HG03378 (cell line): ENCODE measurements around the gene MEPCE.

Source experiments
- ATAC-seq: cut with Tn5 transposase; IDR thresholded peaks from one replicate; pipeline ENCODE4 v1.9.1; 2021; ENCODE audit warnings: mild to moderate bottlenecking, moderate library complexity; ENCODE audit not compliant: unreplicated experiment

The MEPCE gene

DNA sequence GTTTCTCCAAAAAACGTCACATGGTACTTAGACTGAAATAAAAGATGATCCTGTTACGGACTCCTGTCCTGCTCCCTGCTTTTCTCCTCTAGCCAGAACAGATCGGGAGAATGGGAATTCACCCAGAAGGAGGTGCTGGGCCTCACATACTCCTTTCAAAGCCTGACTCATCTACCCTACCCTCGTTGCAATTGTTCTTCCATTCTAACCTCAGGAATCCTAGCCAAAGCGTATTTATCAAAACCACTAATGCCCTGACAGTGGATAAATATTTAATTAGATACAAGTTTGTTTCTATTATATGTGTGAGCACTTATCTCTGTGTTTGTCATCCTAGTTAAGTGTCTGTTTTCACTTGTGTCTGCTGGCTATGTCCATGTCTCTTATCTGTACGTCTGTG, 22.9 kb upstream of the MEPCE start:
- no peak for ATAC-seq

DNA sequence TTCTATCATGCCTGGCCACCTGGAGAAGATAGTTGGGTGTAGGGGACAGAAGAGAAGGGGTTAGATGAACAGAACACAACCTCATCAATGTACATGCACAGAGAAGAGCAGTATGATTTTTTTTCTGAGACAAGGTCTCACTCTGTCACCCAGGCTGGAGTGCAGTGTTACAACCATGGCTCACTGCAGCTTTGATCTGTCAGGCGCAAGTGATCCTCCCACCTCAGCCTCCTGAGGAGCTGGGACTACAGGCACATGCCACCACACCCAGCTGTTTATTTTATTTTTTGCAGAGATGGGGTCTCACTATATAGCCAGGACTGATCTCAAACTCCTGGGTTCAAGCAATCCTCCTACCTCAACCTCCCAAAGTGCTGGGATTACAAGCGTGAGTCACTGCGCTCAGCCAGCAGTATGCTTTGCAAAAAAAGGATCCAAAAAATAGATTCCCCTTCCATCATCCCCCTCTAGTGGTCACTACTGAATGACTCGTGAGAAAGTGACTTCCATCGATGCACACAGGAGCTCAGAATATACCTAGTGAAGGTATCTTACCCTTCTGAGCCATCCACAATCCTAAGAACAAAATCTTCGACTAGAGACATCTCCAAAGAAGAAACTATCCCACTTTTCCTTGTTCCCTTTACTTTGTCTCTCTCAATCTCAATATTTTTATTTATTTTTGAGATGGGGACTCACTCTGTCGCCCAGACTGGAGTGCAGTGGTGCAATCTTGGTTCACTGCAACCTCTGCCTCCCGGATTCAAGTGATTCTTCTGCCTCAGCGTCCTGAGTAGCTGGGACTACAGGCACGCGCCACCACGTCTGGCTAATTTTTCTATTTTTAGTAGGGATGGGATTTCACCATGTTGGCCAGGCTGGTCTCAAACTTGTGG, 22.1 kb upstream of the MEPCE start:
- ATAC-seq: peak; percentile 56

DNA sequence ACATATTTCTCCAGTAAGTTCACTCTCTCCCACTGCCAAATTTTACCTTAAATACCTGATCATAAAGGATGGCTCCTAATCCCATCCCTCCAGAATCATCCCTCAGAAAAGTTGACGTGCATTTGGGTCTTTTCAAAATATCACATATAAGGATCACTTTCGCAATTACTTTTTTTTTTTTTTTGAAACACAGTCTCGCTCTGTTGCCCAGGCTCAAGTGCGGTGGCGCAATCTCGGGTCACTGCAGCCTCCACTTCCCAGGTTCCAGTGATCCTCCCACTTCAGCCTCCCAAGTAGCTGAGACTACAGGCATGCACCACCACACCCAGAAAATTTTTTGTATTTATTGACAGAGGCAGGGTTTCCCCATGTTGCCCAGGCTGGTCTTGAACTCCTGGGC, 18.5 kb upstream of the MEPCE start:
- ATAC-seq: no peak

DNA sequence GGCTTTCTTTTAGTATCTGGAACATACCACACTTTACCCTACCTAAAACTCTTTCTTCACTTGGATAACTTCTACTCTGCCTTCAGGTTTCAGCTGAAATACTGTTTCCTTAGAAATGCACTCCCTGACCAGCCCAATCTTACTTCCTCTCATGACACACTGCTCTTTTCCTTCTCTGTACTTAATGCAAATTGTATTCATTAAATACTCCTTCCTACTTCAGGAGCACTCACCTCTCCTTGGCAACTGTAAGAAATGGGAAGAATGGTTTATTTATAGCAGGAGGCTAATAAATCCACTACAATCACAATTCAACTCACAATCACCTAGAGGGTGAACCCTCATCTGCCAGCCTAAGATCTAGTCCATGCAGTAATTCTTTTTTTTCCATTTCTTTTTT, 16.3 kb upstream of the MEPCE start:
- ATAC-seq: no peak

DNA sequence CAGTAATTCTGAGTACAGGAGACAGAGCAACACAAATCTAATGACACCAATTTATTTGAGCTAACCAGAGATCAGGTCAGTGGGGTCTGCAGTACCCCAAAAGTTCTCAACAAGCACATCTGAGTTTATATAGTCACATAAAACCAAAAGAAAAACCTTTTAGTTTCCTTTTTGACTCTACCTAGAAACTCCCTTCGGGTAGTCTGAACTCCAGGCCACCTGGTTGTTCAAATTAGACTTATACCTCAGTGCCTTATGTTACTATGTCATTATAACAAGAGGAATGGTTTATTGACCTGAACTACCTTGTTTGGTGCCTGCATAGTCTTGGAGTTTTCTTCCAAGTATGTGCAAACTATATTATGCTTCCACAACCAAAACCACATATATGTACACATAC, 15.7 kb upstream of the MEPCE start:
- ATAC-seq: no peak

DNA sequence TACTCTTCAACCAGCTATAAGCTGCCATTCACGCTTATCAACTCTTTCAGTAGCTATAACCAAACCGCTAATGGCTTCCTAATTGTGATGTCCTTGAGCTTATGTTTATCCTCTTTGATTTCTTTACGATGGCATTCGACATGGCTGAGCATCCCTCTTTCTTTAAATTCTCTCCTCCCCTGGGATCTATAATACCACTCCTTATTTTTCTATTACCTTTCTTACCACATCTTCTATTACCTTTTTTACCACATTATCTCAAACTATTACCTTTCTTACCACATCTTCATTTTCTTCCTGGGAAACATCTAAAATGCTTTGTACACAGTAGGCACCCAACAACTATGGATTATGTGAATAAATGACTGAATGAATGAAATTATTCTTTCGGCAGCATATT, 14.2 kb upstream of the MEPCE start:
- no peak for ATAC-seq

DNA sequence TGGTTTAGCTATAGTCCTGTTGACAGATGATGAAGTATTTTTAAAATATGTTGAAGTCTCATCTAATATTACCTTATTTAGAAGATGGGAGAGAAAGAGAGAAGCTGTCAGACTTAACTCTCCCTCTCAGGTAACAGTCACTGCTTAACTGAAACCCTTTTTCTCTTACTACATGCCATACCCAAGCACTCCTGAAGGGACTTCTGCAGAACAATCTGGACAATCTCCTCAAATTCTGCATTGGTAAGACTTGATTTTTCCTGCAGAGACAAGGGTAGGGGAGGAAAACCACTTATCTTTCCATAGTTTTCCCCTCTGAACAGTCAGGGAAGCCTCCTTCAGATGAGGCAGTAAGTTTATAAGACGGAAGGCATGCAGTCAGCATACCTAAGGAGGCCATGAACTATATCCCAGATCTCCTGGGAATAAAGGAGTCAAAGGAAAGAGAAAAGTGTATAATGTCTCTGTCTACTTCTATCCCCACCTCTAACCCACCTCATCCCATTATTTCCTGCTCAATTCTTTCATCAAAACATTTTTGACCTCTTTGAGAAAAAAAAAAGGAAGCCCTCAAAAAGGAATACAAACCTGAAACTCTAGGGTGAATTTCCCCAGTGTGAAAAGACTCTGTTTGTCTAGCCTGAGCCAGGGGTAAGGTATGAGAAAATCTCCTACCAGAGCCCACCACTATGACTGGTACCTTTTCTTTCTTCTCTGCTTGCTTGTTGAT, 10.5 kb upstream of the MEPCE start:
- no peak for ATAC-seq

DNA sequence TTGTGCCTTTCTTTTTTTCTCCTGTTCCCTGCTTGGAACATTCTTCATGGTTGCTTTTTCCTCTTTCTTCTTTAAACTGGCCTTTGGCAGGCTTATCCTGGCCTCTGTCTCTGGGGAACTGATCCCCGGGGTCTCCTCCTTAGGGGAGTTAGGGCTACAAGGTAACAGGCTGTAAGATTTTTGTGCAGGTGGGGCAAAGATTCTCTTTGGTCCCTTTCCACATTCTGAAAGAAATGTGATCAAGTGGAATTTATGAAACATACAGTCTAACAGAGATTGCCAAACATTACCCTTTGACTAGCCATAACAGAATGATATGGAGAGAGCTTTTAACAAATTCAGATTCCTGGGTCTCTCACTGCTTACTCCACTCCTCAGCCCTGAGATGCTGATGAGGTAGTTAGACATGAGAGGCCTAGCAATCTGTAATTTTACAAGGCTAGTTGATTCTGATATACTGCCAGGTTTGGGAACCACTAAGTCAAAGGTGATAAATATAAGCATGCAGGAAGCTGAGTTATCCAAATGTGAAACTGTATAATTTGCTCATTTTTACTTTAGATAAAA, 9.9 kb upstream of the MEPCE start:
- ATAC-seq: no peak

DNA sequence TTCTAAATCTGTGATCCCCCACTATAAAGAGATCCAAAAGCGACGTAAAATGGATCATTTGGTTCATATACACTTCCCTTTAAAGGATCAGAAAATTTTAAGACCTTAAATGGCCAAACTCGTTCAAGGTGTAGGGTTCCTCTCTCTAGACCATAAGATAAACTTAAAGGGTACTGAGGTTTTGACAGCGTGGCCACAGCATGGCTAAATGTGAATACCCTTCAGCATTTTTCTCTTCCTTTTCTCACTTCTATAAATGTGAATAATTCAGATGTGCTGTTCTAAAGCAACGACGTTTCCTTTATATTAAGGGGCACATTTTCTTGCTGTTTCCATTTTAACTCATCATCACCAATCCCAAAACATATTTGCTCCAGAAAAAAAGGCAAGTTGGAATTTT, 6.3 kb upstream of the MEPCE start:
- no peak for ATAC-seq

DNA sequence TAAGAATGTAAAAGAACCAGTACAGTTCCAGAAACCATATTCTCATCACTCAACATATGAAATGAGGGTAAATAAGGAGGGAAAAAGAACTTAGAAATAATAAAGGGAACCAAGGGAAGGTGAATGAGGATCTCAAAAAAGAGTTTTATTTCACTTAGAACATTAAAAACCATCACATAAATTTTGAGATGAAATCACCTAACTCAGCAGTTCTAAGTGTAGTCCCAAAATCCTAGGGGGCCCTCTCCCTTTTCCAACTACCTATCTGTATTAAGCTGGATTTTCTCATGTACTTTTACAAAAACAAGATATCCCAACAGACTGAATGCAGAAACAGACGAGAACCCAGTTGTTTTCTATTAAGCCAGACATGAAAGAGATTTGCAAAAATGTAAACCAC, 4.3 kb upstream of the MEPCE start:
- no peak for ATAC-seq

DNA sequence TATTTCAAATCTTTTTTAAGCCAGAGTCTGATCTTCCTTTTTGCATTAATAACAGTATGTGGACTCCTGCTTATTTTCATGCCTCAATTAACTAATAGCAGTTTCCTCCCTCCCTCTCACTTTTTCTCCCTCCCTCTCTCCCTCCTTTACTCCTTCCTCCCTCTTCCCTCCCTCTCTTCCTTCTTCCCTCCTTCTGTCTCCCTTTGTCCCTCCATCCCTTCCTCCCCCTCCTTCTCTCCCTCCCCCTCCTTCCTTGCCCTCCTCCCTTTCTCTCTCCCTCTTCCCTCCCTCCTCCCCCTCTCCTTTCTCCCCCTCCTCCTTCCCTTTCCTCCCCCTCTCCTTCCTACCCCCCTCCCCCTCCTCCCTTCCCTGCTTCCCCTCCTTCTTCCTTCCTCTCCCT, 3.1 kb upstream of the MEPCE start:
- ATAC-seq: no peak

DNA sequence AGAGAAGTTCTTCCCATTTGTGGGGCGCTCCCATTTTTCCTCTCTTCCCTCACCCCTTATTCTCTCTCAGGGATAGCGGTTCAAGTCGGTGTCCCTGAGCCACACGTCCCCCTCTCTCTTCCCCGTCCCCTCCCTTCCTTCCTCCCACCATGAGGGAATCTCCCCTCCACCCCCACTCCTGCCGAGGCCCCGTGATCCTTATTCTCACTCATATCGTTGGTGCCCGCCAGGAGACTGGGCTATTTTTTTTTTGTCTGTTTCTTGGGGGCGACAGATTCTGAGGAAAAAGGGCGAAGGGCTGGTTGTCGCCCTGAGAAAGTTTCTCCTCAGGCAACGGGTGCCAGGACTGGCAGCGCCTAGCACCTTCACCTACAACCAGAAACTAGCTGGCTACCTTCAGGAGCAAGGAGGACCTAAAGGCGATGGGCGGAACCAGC, 1.9 kb upstream of the MEPCE start:
- ATAC-seq: no peak

DNA sequence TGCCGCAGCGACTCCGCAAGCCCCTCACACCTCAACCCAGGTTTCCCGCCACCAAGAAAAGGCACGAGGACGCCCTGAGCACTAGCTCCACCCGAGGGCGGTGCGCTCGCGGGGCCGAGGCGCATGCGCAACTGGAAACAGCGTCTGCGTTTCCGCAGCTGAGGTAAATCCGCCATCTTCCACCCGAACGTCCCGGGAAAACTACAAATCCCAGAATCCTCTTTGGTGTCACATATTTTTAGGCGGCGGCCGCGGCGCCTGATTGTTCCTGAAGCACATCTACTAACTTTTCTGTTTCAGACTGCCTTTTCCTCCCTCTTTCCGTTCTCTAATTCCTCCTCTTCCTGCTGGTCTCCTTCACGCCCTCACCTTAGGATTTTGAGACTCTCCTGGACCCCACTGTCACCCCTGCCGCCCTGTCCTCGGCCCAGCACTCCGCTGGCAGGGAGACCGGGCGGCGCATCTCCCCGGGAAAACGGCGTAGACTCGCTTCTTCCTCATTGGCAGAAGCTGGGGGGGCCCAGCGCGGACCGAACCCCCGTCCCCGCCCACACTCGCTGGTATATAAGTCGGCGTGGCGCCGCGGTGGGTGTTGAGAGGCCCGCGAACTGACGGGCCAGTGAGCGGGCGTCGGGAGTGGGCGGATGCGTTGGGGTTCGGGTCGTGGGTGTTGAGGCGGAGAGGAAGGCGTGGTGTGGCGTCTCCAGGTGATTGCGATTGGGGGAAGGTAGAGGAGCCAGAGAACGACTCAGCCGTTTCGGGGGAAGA, 1.2 kb upstream of the MEPCE start, which contains the start of gene ZCWPW1:
TSS of gene ZCWPW1 (minus strand) at position 505 of the 768 bp plus-strand sequence. CDS start 8,054 bp downstream, outside the sequence.
- ATAC-seq: peak; percentile 36

DNA sequence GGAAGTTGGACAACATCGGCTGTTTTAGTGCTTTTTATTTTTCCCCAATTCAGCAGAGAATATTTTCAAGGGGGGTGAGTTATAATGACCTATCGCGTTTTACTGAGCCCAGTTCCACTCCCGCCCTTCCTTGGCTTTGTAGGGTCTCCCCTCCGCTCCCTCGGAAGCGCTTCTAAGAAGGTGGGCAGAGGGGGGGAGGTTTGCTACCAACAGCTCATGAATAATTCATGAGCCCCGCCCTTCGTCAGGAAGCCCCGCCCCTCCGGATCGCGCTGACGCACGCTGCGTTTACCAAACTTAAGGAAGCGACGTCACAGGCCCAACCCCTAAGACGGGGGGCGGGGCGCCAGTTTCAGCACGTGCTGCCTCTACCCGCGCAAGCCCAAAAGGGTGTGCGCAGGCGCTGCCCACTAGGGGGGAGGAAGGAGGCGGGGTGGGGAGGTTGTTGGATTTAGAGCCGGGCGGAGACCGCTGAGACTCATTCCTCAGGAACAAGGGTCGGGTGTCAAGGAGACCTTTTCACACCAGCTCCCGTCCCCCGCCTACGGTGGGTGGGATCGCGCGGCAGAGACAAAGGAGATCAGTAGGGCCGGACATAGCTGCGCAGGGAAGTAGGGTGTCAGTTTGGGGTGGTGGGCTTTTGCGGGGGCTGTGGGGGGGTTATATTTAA, 529 bp upstream of the MEPCE start:
- peak; percentile 37 for ATAC-seq

DNA sequence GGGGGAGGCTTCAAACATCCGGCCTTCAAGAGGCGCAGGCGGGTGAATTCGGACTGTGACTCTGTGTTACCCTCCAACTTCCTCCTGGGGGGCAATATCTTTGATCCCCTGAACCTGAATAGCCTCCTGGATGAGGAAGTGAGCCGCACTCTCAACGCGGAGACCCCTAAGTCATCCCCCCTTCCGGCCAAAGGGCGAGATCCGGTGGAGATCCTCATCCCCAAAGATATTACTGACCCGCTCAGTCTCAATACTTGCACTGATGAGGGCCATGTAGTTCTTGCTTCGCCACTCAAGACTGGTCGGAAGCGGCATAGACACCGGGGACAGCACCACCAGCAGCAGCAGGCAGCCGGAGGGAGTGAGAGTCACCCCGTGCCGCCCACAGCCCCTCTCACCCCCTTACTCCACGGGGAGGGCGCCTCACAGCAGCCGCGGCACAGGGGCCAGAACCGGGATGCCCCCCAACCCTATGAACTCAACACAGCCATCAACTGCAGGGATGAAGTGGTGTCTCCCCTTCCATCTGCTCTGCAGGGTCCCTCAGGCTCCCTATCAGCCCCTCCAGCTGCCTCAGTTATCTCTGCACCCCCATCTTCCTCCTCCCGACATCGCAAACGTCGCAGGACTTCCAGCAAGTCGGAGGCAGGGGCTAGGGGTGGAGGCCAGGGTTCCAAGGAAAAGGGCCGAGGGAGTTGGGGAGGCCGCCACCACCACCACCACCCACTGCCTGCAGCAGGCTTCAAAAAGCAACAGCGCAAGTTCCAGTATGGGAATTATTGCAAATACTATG, 1.1 kb downstream of the MEPCE start:
- ATAC-seq: no peak

DNA sequence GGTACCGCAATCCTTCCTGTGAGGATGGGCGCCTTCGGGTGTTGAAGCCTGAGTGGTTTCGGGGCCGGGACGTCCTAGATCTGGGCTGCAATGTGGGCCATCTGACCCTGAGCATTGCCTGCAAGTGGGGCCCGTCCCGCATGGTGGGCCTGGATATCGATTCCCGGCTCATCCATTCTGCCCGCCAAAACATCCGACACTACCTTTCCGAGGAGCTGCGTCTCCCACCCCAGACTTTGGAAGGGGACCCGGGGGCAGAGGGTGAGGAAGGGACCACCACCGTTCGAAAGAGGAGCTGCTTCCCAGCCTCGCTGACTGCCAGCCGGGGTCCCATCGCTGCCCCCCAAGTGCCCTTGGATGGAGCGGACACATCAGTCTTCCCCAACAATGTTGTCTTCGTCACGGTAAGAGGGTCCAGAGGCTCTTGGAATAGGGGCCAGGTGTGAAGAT, 1.7 kb downstream of the MEPCE start:
- no peak for ATAC-seq

DNA sequence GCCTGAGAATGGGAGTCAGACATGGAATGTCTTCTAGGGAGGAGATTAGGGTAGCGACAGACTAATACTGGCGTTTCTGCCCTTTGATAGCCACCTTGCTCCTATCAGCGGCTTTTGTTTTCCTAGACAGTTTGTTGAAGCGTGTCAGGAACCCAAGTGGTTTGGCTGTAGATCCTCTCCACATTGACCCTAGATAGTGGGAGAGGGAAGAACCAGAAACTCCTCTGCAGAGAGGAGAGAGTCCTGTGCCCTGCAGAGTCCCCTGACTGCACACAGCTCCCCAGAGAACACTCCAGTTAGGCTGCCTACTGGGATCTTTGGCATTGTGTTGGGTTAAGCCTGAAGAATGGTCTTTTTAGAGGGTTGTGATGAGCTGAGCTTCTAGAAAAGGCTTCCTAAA, 2.4 kb downstream of the MEPCE start:
- no peak for ATAC-seq

DNA sequence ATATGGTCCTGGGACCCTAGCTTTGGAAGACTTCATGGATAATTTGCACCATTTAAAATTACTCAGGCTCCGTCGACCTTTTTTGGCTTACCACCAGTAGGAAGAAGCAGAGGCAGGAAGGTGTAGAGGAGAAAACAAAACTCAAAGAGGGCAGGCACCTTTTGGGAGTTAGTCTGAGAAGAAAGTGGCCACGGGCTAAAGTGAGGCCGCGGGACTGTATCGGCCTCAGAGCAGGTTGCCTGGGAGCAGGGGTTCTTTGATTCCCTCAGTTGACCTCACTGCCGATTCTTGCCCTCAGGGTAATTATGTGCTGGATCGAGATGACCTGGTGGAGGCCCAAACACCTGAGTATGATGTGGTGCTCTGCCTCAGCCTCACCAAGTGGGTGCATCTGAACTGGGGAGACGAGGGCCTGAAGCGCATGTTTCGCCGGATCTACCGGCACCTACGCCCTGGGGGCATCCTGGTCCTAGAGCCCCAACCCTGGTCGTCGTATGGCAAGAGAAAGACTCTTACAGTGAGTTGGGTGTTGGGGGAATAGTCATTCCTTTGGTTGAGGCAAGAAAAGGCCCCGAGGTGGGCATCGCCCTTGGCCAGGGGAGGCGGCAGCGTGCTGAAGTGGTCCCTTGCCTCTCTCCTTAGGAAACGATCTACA, 3.1 kb downstream of the MEPCE start:
- ATAC-seq: no peak

DNA sequence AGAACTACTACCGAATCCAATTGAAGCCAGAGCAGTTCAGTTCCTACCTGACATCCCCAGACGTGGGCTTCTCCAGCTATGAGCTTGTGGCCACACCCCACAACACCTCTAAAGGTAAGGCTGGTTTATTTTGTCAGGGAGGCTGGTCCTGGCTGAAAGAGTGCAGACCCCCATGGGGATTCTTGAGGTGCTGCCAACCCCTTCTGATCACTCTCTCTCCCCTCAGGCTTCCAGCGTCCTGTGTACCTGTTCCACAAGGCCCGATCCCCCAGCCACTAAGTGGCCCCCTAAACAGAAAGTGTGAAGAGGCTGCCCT, 3.6 kb downstream of the MEPCE start:
- ATAC-seq: no peak
